KMS-11 (cell line): Measurements from ENCODE around the gene SPAG5.
A peak's percentile ranks its signal among the peaks of the same experiment; 100 is the strongest.

Source experiments
- H2AFZ ChIP-seq: fragments of 200-600 bp; sonication (generic); 2 replicates; pipeline ENCODE4 v1.6.1; 2016; ENCODE audit warnings: antibody characterized with exemption, mixed run types, low read depth
- H3K27ac ChIP-seq: fragments of 200-600 bp; sonication (generic); 2 replicates; pipeline ENCODE4 v1.6.1; 2016; ENCODE audit warnings: mild to moderate bottlenecking, mixed run types
- H3K27me3 ChIP-seq: fragments of 200-600 bp; sonication (generic); 2 replicates; pipeline ENCODE4 v1.6.1; 2017; ENCODE audit warnings: mild to moderate bottlenecking, low read depth, mixed run types, moderate library complexity; ENCODE audit not compliant: insufficient read depth
- H3K36me3 ChIP-seq: fragments of 200-600 bp; sonication (generic); 2 replicates; pipeline ENCODE4 v1.6.1; 2017; ENCODE audit warnings: mild to moderate bottlenecking, mixed run types; ENCODE audit not compliant: insufficient read depth
- H3K4me1 ChIP-seq: fragments of 200-600 bp; sonication (generic); 2 replicates; pipeline ENCODE4 v1.6.1; 2016; ENCODE audit warnings: mild to moderate bottlenecking, low read depth, mixed run types; ENCODE audit not compliant: poor library complexity, severe bottlenecking
- H3K4me2 ChIP-seq: fragments of 200-600 bp; sonication (generic); 2 replicates; pipeline ENCODE4 v1.7.0; 2016; ENCODE audit warnings: mild to moderate bottlenecking, mixed run types
- H3K4me3 ChIP-seq: fragments of 200-600 bp; sonication (generic); IDR thresholded peaks from 2 replicates; pipeline ENCODE4 v1.6.1; 2017; ENCODE audit warnings: low read depth, low read length, mixed read lengths; ENCODE audit not compliant: insufficient read depth
- H3K79me2 ChIP-seq: fragments of 200-600 bp; sonication (generic); 2 replicates; pipeline ENCODE4 v1.6.1; 2016; ENCODE audit warnings: low read depth, mixed run types; ENCODE audit not compliant: insufficient read depth
- H3K9ac ChIP-seq: fragments of 200-600 bp; sonication (generic); 2 replicates; pipeline ENCODE4 v1.6.1; 2016; ENCODE audit warnings: mild to moderate bottlenecking, mixed run types
- H4K20me1 ChIP-seq: fragments of 200-600 bp; sonication (generic); 2 replicates; pipeline ENCODE4 v1.6.1; 2016; ENCODE audit warnings: mild to moderate bottlenecking, mixed run types; ENCODE audit not compliant: insufficient read depth
- CTCF ChIP-seq: fragments of 200-600 bp; sonication (generic); conservative IDR thresholded peaks from 2 replicates; pipeline ENCODE4 v1.6.1; 2017; ENCODE audit warnings: low read depth, mild to moderate bottlenecking, antibody characterized with exemption, low read length, moderate library complexity, mixed read lengths

SPAG5 gene

GRCh38 chr17:28554565-28554964 lies 44.3 kb downstream of the SPAG5 start:
- Histone ChIP-seq H3K4me1 (peaks cover 30% of the 10 kb centered on the region), H3K27me3 (0 out of 2 replicates have a peak, but pooled peaks cover 8% of the 10 kb centered on the region), H3K4me3 (no peak overlapping the region), H3K27ac (no peak overlapping the region), H3K36me3 (no peaks in the 10 kb centered on the region; the same call in 1 of the 2 replicates), H3K79me2 (no peaks in the 10 kb centered on the region), H3K4me2 (no peak overlapping the region), H2AFZ (no peak overlapping the region), H4K20me1 (no peaks in the 10 kb centered on the region), H3K9ac (no peak overlapping the region)
- no peak for TF ChIP-seq CTCF

- no peak overlapping the region for H3K4me3 ChIP-seq
- 0 out of 2 replicates have a peak, but pooled peaks cover 8% of the 10 kb centered on the region for H3K27me3 ChIP-seq
- H3K4me2 ChIP-seq: peak overlapping the region; percentile 82; the same call in 1 of the 2 replicates
- TF ChIP-seq CTCF: no peak
- H4K20me1 ChIP-seq: no peaks in the 10 kb centered on the region
- peaks cover 44% of the 10 kb centered on the region for H3K4me1 ChIP-seq
- no peak overlapping the region for H3K9ac ChIP-seq
- no peaks in the 10 kb centered on the region for H3K79me2 ChIP-seq
- no peaks in the 10 kb centered on the region; the same call in 1 of the 2 replicates for H3K36me3 ChIP-seq
- H3K27ac ChIP-seq: no peak overlapping the region
- peak overlapping the region; percentile 66; the same call in 1 of the 2 replicates for H2AFZ ChIP-seq
Observed at GRCh38 chr17:28553000-28553505, 45.8 kb downstream of the SPAG5 start.

- peak within 1 kb of the TSS; percentile 82 for H3K4me2 ChIP-seq
- H2AFZ ChIP-seq: peak within 1 kb of the TSS; percentile 66; the same call in 1 of the 2 replicates
- H3K79me2 ChIP-seq: no peaks in the 10 kb centered on the region
- no peaks in the 10 kb centered on the region; the same call in 1 of the 2 replicates for H3K36me3 ChIP-seq
- no peak within 1 kb of the TSS for H3K27ac ChIP-seq
- 0 out of 2 replicates have a peak, but pooled peaks cover 8% of the 10 kb centered on the region for H3K27me3 ChIP-seq
- peak within 1 kb of the TSS; percentile 34; the same call in 1 of the 2 replicates for H3K9ac ChIP-seq
- no peak for TF ChIP-seq CTCF
- H3K4me1 ChIP-seq: peaks cover 44% of the 10 kb centered on the region
- H4K20me1 ChIP-seq: no peaks in the 10 kb centered on the region
- no peak within 1 kb of the TSS for H3K4me3 ChIP-seq
Observed at GRCh38 chr17:28552176-28552999, 46.4 kb downstream of the SPAG5 start, which contains the start of gene UNC119. Gene UNC119 (minus strand): TSS chr17:28552624. CDS start chr17:28552557, 67 bp downstream.

- Histone ChIP-seq H3K79me2 (no peaks in the 10 kb centered on the region), H3K4me2 (peak overlapping the region; percentile 82), H4K20me1 (no peaks in the 10 kb centered on the region), H3K27me3 (0 out of 2 replicates have a peak, but pooled peaks cover 8% of the 10 kb centered on the region), H3K4me1 (peaks cover 44% of the 10 kb centered on the region), H2AFZ (no peak overlapping the region; the same call in 1 of the 2 replicates), H3K36me3 (no peaks in the 10 kb centered on the region; the same call in 1 of the 2 replicates), H3K9ac (no peak overlapping the region), H3K27ac (no peak overlapping the region), H3K4me3 (no peak overlapping the region)
- no peak for TF ChIP-seq CTCF
Observed at GRCh38 chr17:28551421-28552175, 47.2 kb downstream of the SPAG5 start.
